HG02970 (cell line): ENCODE results near the gene CLEC17A.

Experiments used
- ATAC-seq: cut with Tn5 transposase; IDR thresholded peaks from one replicate; pipeline ENCODE4 v1.9.1; 2021; ENCODE audit warnings: mild to moderate bottlenecking, moderate library complexity, moderate number of reproducible peaks; ENCODE audit not compliant: unreplicated experiment, low FRiP score

Gene CLEC17A

GRCh38 chr19:14639536-14640277 lies 56.8 kb downstream of the CLEC17A start:
- no peak for ATAC-seq

- ATAC-seq = no peak
Measured at GRCh38 chr19:14648506-14648905, 65.6 kb downstream of the CLEC17A start.

- no peak for ATAC-seq
Measured at GRCh38 chr19:14649020-14649419, 66.1 kb downstream of the CLEC17A start.

- no peak for ATAC-seq
Measured at GRCh38 chr19:14650161-14650560, 67.3 kb downstream of the CLEC17A start.

- ATAC-seq = no peak
Measured at GRCh38 chr19:14654786-14655560, 72.1 kb downstream of the CLEC17A start.

- ATAC-seq = no peak
Measured at GRCh38 chr19:14655726-14656125, 72.8 kb downstream of the CLEC17A start.

GRCh38 chr19:14659874-14660489 lies 77.1 kb downstream of the CLEC17A start:
- ATAC-seq = no peak

GRCh38 chr19:14661372-14661924 lies 78.6 kb downstream of the CLEC17A start:
- ATAC-seq = no peak
